Urinary bladder (tissue), 4 donors: ENCODE data around the gene HEYL. TPM values are rescaled to one million over a fixed set of nuclear protein-coding genes. Genes with fewer than 3 reads are reported as not detected.

Experiments used
- DNase-seq: peaks from one replicate; pipeline ENCODE4 v3.0.0-alpha.2; 2015; ENCODE audit errors: extremely low spot score
- H3K27ac ChIP-seq: one replicate; pipeline ENCODE4 v1.5.1; 2013; ENCODE audit warnings: low read depth, mild to moderate bottlenecking, moderate library complexity
- H3K36me3 ChIP-seq: one replicate; pipeline ENCODE4 v1.6.1; 2013; ENCODE audit warnings: mild to moderate bottlenecking, moderate library complexity; ENCODE audit not compliant: insufficient read depth
- H3K4me1 ChIP-seq: one replicate; pipeline ENCODE4 v1.6.1; 2013; ENCODE audit warnings: mild to moderate bottlenecking, moderate library complexity; ENCODE audit not compliant: insufficient read depth
- H3K4me3 ChIP-seq: one replicate; pipeline ENCODE4 v1.5.1; 2013; ENCODE audit warnings: low read depth, low read length
- WGBS: extraction: QIAGEN DNeasy Blood & Tissue Kit; methylation state at CpG from one replicate; pipeline ENCODE4 v1.1.7; 2013; 5-methylcytosine and 5-hydroxymethylcytosine counted together
- polyA plus RNA-seq: library from polyadenylated mRNA; stranded (reverse); fragments of 200-250 nt; gene quantifications from one replicate; pipeline ENCODE4 v1.2.3, GENCODE V29; 2013
- total RNA-seq: library from RNA; depleted of rRNA; stranded (reverse); fragments of >200 nt; gene quantifications from one replicate; pipeline ENCODE4 v1.2.3, GENCODE V29; 2014
- donor health status: healthy with polysubstance abuse.
- donor health status: healthy.

HEYL gene
- total and polyA plus RNA-seq, 2 donors, result 7.2 to 7.9 TPM

DNA sequence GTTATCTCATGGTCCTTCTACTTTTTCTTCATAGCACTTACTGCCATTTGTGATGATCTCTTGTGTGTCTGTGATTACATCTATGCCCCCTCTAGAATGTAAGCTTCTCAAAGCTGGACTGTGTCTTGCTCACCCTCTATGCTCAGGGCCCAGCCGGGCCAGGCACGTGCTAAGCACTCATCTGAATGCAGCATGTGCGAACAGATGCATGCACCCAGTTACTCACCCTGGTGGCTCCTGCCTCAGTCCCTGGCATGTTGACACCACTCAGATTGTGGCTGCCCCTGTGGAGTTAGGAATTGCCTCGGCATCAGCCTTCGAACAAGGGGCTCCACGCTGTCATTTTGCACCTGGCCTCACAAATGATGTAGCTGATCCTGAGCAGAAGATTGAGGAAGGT is 43.3 kb downstream of the HEYL start:
- no peak for DNase-seq
- no peak overlapping the region for H3K27ac ChIP-seq
- WGBS, result 85% methylated on average over 6 of the region's 6 CpGs
- no peak overlapping the region for H3K4me3 ChIP-seq
- no peaks in the 10 kb centered on the region for H3K4me1 ChIP-seq
- H3K36me3 ChIP-seq, result no peaks in the 10 kb centered on the region

DNA sequence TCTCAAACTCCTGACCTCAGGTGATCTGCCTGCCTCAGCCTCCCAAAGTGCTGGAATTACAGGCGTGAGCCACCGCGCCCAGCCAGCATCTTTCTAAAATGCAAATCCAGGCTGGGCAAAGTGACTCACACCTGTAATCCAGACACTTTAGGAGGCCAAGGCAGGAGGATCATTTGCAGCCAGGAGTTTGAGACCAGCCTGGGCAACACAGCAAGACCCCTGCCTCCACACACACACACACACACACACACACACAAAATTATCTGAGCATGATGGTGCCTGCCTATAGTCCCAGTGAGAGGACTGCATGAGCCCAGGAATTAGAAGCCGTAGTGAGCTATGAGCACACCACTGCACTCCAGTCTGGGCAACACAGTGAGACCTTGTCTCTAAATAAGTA is 46.1 kb downstream of the HEYL start:
- no peak for DNase-seq
- no peaks in the 10 kb centered on the region for H3K36me3 ChIP-seq
- H3K4me1 ChIP-seq, result no peaks in the 10 kb centered on the region
- no peak overlapping the region for H3K27ac ChIP-seq
- no peak overlapping the region for H3K4me3 ChIP-seq
- 92% methylated on average over 4 of the region's 4 CpGs for WGBS

DNA sequence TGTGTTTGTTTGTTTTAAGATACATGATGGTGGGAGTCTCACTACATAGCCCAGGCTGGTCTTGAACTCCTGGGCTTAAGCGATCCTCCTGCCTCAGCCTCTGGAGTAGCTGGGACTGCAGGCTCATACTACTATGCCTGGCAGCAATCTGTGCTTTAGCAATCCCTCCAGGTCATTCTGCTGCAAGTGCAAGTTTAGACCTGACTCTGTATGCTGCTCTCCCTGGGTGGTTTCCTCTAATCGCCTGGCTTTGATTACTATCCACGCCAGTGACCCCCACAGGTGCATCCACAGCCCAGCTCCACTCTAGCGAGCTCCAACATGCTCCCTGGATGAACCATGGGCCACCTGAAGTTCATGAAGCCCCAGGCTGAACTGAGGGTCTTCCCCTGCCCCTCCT is 47.4 kb downstream of the HEYL start:
- H3K4me3 ChIP-seq, result no peak overlapping the region
- DNase-seq, result no peak
- 81% methylated on average over 4 of the region's 4 CpGs for WGBS
- H3K4me1 ChIP-seq, result no peaks in the 10 kb centered on the region
- H3K36me3 ChIP-seq, result no peaks in the 10 kb centered on the region
- H3K27ac ChIP-seq, result no peak overlapping the region

DNA sequence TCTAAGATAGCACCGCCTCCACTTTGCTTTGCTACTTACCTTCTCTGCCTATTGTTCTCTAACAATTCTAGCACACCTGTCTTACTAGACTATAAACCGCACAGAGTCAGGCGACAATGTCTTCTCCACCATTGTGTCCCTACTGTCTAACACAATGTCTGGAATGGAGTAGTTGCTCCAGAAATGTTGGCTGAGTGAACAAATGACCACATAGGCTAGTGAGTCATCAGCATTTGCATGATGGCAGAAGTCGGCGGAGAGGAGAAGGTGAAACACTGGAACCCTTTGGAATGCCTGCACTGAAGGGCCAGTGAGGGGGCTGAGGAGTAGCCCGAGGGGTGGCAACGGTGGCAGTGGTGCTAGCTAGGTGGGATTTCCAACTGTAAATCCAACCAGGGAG is 48.9 kb downstream of the HEYL start:
- Histone ChIP-seq H3K36me3 (no peaks in the 10 kb centered on the region), H3K27ac (no peak overlapping the region), H3K4me1 (no peaks in the 10 kb centered on the region), H3K4me3 (no peak overlapping the region)
- DNase-seq, result no peak
- 87% methylated on average over 7 of the region's 7 CpGs for WGBS

DNA sequence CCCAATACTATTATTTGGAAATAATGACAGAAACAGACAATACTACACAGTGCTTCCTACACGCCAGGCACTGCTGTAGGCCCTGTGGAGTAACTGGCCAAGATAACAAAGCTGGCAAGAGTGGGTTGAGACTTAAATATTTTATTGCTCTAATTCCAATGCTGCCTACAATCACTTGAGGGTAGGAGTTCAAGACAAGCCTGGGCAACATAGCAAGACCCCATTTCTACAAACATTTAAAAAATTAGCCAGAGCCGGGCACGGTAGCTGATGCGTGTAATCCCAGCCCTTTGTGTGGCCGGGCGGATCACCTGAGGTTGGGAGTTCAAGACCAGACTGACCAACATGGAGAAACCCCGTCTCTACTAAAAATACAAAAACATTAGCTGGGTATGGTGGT is 53.5 kb downstream of the HEYL start:
- 96% methylated on average over 7 of the region's 7 CpGs for WGBS
- H3K4me3 ChIP-seq, result no peak overlapping the region

DNA sequence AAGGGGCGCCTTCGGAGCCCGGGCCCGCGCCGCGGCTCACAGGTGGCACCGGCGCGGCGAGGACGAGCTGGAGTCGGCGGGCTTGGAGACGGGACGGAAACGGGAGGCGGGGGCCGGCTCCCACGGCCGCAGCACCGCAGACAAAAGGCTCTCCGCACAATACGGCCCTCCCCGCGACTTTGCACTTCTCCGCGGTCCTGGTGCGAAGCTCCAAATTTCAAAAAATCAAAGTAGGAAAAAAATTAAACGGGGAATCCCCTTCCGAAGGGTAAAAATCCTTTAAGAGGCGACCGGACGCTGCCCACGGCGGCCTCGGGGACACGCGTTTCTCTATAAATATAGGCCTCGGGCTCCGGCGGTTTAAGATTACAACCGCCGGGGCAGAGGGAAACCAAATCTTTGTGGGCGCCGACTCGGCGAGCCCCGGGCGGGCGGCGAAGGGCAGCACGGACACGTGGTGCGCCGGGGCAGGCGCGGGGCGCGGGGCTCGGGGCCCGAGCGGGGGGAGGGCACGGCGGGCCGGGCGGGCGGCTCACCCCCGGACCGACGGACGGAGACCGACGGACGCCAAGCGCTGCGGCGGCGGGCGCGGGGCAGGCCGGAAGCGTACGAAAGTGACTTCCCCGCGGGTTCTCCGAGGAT is 63.3 kb downstream of the HEYL start:
- Histone ChIP-seq H3K4me3 (peak overlapping the region; percentile 93), H3K36me3 (no peaks in the 10 kb centered on the region), H3K27ac (peak overlapping the region; percentile 81), H3K4me1 (no peaks in the 10 kb centered on the region)
- DNase-seq, result no peak
- under 1% methylated on average over 87 of the region's 87 CpGs for WGBS

More for the DNA sequence above, 53.5 kb downstream of the HEYL start:
- no peak for DNase-seq
- Histone ChIP-seq H3K36me3 (no peaks in the 10 kb centered on the region), H3K27ac (no peak overlapping the region), H3K4me1 (no peaks in the 10 kb centered on the region)

DNA sequence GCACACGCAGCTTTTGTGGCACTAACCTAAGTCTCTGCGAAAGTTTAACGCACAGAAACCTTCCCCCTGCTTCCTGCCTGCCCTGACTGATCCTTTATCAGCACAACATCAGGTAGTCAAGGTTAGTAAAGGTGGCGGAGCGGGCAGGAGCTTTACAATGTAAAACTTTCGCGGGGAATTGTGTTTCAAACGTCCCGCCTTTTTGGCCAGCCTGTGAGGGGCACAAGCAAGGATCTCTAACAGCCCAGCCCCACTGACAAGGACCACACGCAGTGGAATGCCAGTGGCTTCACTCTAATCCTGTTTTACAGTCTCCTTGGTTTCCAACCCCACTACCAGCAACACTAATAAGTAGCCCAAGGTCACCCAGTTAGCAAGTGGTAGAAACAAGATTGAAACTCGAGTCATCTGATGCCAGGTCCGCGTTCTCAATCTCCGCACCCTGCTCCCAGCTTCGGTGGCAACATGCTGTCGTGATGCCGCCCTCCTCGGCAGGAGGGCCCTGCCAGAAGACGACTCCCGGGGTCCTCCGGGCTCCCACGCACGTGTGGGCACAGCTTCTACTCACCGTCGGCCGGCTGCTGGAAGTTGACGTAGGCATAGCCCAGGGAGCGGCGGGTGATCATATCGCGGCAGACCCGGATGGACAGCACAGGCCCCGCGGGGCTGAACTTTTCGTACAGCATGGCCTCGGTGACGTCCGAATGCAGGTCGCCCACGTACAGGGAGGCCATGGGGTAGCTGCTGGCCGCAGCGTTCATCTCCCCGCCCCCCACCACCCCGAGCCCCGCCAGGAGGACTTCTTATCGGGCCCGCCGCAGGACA is 64.0 kb downstream of the HEYL start:
- H3K27ac ChIP-seq, result peak overlapping the region; percentile 81
- DNase-seq, result no peak
- H3K36me3 ChIP-seq, result peaks cover under 1% of the 10 kb centered on the region
- peak overlapping the region; percentile 93 for H3K4me3 ChIP-seq
- WGBS, result 2% methylated on average over 48 of the region's 48 CpGs
- H3K4me1 ChIP-seq, result no peaks in the 10 kb centered on the region

DNA sequence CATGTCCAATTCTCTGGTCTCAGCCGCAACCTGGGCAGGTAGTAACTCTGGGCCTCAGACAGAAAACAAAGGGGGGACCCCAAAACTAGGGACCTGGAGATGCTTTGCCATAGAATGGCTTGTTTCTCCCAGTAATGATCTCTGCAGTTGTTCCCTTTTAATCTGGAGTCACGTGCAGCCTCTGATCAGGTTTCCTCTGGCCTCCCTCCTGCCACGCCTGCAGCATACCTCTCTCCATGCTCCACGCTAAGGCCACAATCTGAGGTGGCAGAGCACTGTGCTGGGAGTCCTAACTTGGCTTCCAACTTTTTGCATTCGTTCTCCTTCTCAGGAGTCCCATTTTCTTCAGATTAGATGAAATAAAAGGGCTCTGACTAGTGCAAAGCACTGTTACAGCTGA is 64.8 kb downstream of the HEYL start:
- no peak for DNase-seq

More for the DNA sequence above, 64.8 kb downstream of the HEYL start:
- 23% methylated on average over 5 of the region's 5 CpGs for WGBS
- Histone ChIP-seq H3K36me3 (peaks cover 5% of the 10 kb centered on the region), H3K4me3 (peak overlapping the region; percentile 93), H3K27ac (no peak overlapping the region), H3K4me1 (no peaks in the 10 kb centered on the region)

Other genes starting within 250 kb of the HEYL start
- gene BMP8A, start 148.0 kb downstream of the HEYL start, total RNA-seq, result 0.95 TPM
- gene BMP8A, start 148.0 kb downstream of the HEYL start, polyA plus RNA-seq, result 0.27 TPM
- 113 TPM for gene PABPC4, start 62.9 kb downstream of the HEYL start, total RNA-seq
- 123 TPM for gene PABPC4, start 62.9 kb downstream of the HEYL start, polyA plus RNA-seq
- 2.1 TPM for gene NT5C1A, start 32.5 kb upstream of the HEYL start, total RNA-seq
- 0.27 TPM for gene NT5C1A, start 32.5 kb upstream of the HEYL start, polyA plus RNA-seq
- 2.5 TPM for gene HPCAL4, start 51.8 kb upstream of the HEYL start, total RNA-seq
- gene HPCAL4, start 51.8 kb upstream of the HEYL start, polyA plus RNA-seq, result 0.23 TPM
- gene PPIE, start 99.2 kb upstream of the HEYL start, total RNA-seq, result 31.0 TPM
- gene PPIE, start 99.2 kb upstream of the HEYL start, polyA plus RNA-seq, result 64.5 TPM
- 0.90 TPM for gene OXCT2, start 131.7 kb upstream of the HEYL start, total RNA-seq
- 0.68 TPM for gene OXCT2, start 131.7 kb upstream of the HEYL start, polyA plus RNA-seq
- 1.6 TPM for gene BMP8B, start 149.2 kb upstream of the HEYL start, total RNA-seq
- 1.5 TPM for gene BMP8B, start 149.2 kb upstream of the HEYL start, polyA plus RNA-seq
- gene TRIT1, start 243.9 kb upstream of the HEYL start, total RNA-seq, result 45.4 TPM
- gene TRIT1, start 243.9 kb upstream of the HEYL start, polyA plus RNA-seq, result 14.5 TPM